GM21515 (cell line): ENCODE data around the gene FBL.
"Not testable (repeated sequence)": the region's sequence is repeated elsewhere in the genome, so short reads cannot be mapped to it uniquely, and the experiment has no call there.

ENCODE experiments used
- ATAC-seq: cut with Tn5 transposase; IDR thresholded peaks from one replicate; pipeline ENCODE4 v1.9.1; 2021; ENCODE audit not compliant: unreplicated experiment

The FBL gene

GRCh38 chr19:39825531-39826076 is 20.6 kb downstream of the FBL start:
- ATAC-seq, result no peak

GRCh38 chr19:39825093-39825463 is 21.1 kb downstream of the FBL start:
- no peak for ATAC-seq

- peak; percentile 82 for ATAC-seq
Measured at GRCh38 chr19:39824143-39825092, 21.8 kb downstream of the FBL start.

GRCh38 chr19:39823686-39824085 is 22.5 kb downstream of the FBL start:
- ATAC-seq, result no peak

GRCh38 chr19:39820696-39821095 is 25.5 kb downstream of the FBL start:
- ATAC-seq, result no peak

- no peak for ATAC-seq
Measured at GRCh38 chr19:39819786-39820185, 26.4 kb downstream of the FBL start.

GRCh38 chr19:39818626-39819097 is 27.5 kb downstream of the FBL start:
- ATAC-seq, result peak; percentile 61

GRCh38 chr19:39817888-39818561 is 28.2 kb downstream of the FBL start:
- ATAC-seq, result no peak

GRCh38 chr19:39816287-39817048 is 29.7 kb downstream of the FBL start:
- ATAC-seq, result no peak

- no peak for ATAC-seq
Measured at GRCh38 chr19:39814595-39814994, 31.6 kb downstream of the FBL start.

- ATAC-seq, result not testable (repeated sequence)
Measured at GRCh38 chr19:39814111-39814510, 32.1 kb downstream of the FBL start.

- no peak for ATAC-seq
Measured at GRCh38 chr19:39813264-39813993, 32.8 kb downstream of the FBL start.

GRCh38 chr19:39811064-39811463 is 35.1 kb downstream of the FBL start:
- ATAC-seq, result no peak

- no peak for ATAC-seq
Measured at GRCh38 chr19:39810424-39810823, 35.8 kb downstream of the FBL start.

GRCh38 chr19:39809368-39809767 is 36.8 kb downstream of the FBL start:
- ATAC-seq, result no peak

- not testable (repeated sequence) for ATAC-seq
Measured at GRCh38 chr19:39808688-39809087, 37.5 kb downstream of the FBL start.

- ATAC-seq, result no peak
Measured at GRCh38 chr19:39807846-39808364, 38.3 kb downstream of the FBL start.

GRCh38 chr19:39805104-39805503 is 41.1 kb downstream of the FBL start:
- no peak for ATAC-seq

GRCh38 chr19:39802958-39803357 is 43.2 kb downstream of the FBL start:
- ATAC-seq, result no peak

GRCh38 chr19:39797083-39797482 is 49.1 kb downstream of the FBL start:
- ATAC-seq, result no peak
